CD4-positive, alpha-beta T cell treated with Interleukin-2 at 100 ng/mL for 4 hours (primary cell): ENCODE data around the gene COQ5.

Experiments used
- DNase-seq: peaks from one replicate; pipeline ENCODE4 v3.0.0-alpha.2; 2020; ENCODE audit warnings: low spot score

Gene COQ5

DNA sequence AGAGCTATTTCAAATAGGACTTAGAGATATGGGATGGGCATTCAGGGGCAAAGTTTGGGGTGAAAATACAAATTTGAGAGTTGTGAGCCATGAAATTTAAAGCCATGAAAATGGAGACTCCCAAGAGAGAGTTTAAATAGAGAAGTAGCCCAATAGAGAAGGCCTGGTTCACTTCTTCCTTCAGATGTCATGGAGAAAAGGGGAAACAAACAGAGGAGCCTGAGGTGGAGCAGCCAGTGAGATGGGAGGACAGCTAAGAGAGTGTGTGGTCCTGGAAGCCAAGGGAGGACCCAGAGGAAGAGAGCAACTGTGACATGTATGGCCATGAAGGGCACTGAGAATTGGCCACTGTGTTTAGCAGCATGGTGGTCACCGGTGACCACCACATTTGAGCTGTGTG lies 45.3 kb downstream of the COQ5 start:
- no peak for DNase-seq

DNA sequence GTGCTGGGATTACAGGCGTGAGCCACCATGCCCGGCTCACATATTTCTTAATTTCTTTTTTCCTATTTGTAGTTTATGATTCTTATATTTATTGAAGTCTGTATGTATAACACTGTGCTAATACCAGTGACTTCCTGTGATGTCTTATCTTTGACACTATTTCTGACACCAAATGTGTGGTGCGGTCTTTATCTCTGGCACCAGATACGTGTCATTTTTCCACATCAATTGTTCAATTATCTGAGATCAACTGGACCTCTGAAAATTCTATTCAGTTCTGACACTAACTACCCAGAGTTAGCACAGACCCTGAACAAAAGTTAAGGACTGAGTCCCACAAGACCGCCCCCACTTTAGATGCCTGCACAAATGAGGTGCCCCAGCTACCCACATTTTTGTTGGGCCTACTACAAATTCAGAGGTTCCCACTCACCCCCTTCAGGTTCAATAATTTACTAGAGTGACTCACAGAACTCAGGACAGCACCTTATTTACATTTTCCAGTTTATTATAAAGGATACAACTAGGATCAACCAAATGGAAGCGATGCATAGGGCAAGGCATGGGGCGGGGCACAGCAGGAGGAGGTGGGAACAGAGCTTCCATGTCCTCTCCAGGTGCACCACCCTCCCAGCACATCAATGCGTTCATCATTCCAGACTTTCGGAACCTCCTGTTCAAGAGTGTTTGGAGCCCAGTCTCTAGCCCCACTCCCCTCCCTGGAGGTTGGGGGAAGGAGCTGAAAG lies 47.8 kb downstream of the COQ5 start:
- DNase-seq, result peak; percentile 41

GRCh38 chr12:120480211-120480610 lies 48.7 kb downstream of the COQ5 start:
- no peak for DNase-seq

DNA sequence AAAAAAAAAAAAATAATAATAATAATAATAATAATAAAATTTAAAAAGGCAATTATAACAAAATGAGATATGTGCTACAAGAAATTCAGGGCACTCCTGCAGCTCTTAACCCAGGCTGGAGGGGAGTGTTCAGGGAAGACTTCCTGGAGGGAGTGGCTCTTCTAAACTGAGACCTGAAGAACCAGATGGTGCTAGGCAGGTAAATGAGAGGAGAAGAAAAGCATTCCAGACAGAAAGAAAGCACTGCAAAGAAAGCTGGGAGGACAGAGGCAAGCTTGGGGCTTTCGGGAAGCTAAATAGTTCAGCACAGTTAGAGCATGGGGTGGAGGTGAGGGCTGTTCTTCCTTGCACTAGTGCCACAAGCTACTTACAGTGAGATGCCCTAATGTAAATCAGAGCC lies 49.5 kb downstream of the COQ5 start:
- DNase-seq, result no peak

GRCh38 chr12:120475643-120476042 lies 53.3 kb downstream of the COQ5 start:
- DNase-seq, result no peak

- DNase-seq, result no peak
These were observed 54.4 kb downstream of the COQ5 start for GRCh38 chr12:120474616-120474960.

GRCh38 chr12:120473807-120474615 lies 54.9 kb downstream of the COQ5 start:
- DNase-seq, result no peak

- DNase-seq, result no peak
These were observed 56.4 kb downstream of the COQ5 start for GRCh38 chr12:120472521-120472920.

GRCh38 chr12:120470150-120470784 lies 58.7 kb downstream of the COQ5 start:
- DNase-seq, result no peak

GRCh38 chr12:120469450-120470149 lies 59.4 kb downstream of the COQ5 start, which contains the start of gene SRSF9:
Gene SRSF9, minus strand, starts transcription at chr12:120469748. Its CDS starts 139 bp downstream, at chr12:120469609.
- peak; percentile 98 for DNase-seq

DNA sequence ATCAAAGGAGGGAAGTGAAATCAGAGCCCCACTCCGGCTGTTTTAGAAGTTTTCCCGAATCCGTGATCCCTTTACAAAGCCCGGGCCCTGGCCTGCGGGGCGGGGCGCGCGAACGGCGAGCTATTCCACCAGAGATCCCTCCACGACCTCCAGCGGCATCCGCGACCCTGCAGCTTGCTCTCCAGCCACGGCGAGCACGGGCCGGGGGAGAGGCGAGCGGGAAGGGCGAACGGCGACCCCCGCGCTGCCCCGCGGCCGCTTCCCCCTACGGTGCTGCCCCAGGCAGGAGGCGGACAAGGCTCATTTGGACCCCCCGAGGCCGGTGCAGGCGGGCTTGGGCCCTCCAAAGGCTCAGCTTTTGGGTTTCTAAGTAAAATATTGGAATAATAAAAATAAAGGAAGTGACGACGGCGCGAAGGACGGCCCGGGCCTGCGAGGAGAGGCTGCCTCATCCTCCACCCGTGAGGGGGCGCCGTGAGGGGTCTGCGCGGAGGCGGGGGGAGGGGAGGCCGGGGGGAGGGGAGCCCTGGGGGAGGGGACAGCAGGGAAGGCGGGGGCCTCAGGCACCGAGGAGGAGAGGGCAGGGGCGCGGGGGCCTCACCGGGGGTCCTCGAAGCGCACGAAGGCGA lies 60.0 kb downstream of the COQ5 start:
- peak; percentile 55 for DNase-seq

DNA sequence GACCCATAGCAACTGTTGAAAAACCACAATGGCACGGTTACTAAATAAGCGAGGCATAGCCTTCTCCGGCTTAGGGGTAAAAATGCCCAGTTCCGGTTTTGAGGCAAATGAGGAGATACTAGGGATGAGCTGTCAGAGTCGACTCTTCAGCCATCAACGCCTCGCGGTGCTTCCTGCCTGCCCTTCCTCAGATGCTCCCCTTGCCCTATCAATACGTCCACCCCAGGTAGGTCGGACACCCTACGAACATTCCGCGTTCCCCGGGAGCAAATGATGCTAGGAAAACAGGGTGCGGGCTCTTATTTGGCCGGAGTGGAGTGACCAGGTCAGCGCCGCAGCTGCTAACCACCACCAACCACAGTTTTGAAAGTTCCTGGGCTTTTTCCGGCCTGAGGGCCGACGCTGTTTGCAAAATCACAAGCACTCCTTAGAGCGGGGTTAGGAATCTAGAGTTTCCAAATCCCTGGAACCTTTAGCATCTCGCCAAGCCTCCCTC lies 60.6 kb downstream of the COQ5 start:
- DNase-seq, result no peak

GRCh38 chr12:120467439-120467838 lies 61.5 kb downstream of the COQ5 start:
- no peak for DNase-seq

- peak; percentile 59 for DNase-seq
These were observed 62.2 kb downstream of the COQ5 start for GRCh38 chr12:120466560-120467315.

DNA sequence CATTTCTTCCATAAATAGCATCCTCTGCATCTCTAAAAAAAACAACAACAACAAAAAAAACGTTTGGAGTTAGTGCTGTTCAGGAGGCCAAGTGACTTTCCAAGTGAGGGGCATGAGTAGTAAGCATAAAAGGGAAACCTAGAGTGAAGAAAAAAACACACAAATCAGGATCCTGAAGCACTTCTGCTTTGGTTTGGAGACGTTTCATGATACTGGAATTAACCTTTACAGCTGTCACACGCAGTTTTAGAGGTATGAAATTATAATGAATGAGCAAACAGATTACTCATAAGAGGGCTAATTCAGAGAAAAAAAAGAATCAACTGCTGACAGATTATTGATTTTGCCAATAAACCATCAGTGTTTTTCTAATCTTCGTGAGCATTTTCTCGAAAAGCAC lies 63.2 kb downstream of the COQ5 start:
- DNase-seq, result no peak

GRCh38 chr12:120463712-120464111 lies 65.2 kb downstream of the COQ5 start:
- DNase-seq, result no peak

- DNase-seq, result no peak
These were observed 66.8 kb downstream of the COQ5 start for GRCh38 chr12:120462099-120462640.

DNA sequence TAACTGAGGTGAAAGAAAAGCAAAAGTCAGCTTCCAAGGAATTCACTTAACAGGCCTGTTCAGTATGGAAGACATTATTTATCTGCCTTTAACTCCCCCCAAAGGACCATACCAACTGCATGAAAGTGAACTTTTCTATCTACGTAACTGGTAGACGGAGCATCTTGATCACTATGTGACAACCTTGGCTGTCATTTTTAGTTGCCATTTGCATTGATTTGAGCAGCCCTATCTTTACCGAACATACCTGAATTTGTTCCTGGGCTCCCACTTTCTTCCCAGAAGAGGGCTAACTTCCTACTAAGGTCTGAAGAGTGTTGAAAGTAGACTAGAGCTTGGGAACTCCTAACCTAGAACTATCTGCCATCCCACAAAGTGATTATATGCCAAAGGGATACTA lies 68.8 kb downstream of the COQ5 start:
- DNase-seq, result no peak

GRCh38 chr12:120457133-120457532 lies 71.8 kb downstream of the COQ5 start:
- DNase-seq, result no peak

DNA sequence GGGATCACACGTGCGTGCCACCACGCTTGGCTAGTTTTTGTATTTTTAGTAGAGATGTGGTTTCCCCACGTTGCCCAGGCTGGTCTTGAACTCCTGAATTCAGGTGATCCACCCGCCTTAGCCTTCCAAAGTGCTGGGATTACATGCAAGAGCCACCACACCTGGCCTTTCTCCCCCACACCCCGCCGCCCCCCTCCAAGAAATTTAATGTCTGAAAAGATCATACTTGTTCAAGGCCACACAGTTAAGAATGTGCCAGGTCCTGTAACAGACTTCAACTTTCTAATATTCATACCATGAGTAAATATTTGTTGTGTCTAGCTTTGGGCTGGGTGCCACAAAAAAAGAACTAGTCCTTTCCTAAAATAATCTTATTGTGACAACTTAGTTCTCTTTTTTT lies 73.7 kb downstream of the COQ5 start:
- no peak for DNase-seq

- peak; percentile 52 for DNase-seq
These were observed 75.0 kb downstream of the COQ5 start for GRCh38 chr12:120453977-120454376.
